ENCODE data around the gene TSPAN3. TPM values are rescaled to one million over a fixed set of nuclear protein-coding genes. Genes with fewer than 3 reads are reported as not detected.

TSPAN3 gene
- total and polyA plus RNA-seq, 3 donors from 2014 or later, result 197 to 226 (median 223) TPM

DNA sequence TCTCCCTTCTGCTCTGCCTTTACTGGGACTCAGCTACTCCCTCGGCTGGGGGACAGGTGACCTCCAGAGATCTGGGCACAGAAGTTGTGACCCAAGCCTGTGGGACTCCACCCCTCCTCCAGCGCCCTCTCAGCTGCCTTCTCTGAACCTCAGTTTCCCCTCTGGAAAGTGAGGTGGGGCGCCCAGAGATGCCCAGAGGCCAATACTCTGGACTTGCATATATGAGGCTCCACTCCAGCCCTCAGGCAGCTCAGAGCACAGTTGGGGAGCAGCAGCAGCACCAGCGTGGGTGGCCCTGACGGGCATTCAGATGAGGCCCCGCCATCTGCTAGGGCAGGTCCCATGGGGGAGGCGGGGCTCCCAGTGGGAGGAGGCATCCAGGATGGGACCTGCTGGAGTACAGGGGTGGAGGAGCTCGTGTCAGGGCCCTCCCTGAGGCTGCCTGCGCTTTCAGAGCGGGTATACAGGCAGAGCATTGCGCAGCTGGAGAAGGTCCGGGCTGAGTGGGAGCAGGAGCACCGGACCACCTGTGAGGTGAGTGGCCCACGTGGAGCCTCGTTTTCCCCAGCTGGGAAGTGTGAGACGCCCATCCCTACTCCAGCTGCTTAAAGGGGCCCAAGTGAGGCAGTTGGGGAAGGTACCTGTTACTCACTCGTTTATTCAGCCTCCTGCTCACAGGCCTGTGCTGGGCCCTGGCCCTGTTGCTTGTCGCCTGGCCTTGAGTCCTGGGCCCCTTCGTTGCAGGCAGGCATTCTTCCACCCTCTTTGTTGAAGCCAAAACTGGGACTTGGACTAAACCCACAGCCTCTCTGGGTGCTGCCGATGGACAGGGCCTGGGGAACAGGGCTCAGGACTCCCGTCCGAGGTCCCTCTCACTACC lies 40.6 kb downstream of the TSPAN3 start:
- intact Hi-C loops (cut with DNase I; ENCODE audit: low total_unique reads), result no loop called here
- H3K27me3 ChIP-seq, result no peaks in the 10 kb centered on the region
- WGBS, 2 donors, result 60 to 90% methylated on average over 5 to 22 of the region's 22 CpGs
- H3K36me3 ChIP-seq (ENCODE audit: low read depth, missing control alignments), result no peaks in the 10 kb centered on the region
- no peak overlapping the region for H3K27ac ChIP-seq
- no peaks in the 10 kb centered on the region for H3K9me3 ChIP-seq
- DNase-seq, result peak; percentile 12
- H3K4me1 ChIP-seq, result peaks cover 12% of the 10 kb centered on the region
- TF ChIP-seq, protein P1, sequence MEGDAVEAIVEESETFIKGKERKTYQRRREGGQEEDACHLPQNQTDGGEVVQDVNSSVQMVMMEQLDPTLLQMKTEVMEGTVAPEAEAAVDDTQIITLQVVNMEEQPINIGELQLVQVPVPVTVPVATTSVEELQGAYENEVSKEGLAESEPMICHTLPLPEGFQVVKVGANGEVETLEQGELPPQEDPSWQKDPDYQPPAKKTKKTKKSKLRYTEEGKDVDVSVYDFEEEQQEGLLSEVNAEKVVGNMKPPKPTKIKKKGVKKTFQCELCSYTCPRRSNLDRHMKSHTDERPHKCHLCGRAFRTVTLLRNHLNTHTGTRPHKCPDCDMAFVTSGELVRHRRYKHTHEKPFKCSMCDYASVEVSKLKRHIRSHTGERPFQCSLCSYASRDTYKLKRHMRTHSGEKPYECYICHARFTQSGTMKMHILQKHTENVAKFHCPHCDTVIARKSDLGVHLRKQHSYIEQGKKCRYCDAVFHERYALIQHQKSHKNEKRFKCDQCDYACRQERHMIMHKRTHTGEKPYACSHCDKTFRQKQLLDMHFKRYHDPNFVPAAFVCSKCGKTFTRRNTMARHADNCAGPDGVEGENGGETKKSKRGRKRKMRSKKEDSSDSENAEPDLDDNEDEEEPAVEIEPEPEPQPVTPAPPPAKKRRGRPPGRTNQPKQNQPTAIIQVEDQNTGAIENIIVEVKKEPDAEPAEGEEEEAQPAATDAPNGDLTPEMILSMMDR (IDR thresholded peaks at IDR 0.05), result no peak
- TF ChIP-seq POLR2A (IDR thresholded peaks at IDR 0.05), result no peak
- no peak overlapping the region for H3K4me3 ChIP-seq

DNA sequence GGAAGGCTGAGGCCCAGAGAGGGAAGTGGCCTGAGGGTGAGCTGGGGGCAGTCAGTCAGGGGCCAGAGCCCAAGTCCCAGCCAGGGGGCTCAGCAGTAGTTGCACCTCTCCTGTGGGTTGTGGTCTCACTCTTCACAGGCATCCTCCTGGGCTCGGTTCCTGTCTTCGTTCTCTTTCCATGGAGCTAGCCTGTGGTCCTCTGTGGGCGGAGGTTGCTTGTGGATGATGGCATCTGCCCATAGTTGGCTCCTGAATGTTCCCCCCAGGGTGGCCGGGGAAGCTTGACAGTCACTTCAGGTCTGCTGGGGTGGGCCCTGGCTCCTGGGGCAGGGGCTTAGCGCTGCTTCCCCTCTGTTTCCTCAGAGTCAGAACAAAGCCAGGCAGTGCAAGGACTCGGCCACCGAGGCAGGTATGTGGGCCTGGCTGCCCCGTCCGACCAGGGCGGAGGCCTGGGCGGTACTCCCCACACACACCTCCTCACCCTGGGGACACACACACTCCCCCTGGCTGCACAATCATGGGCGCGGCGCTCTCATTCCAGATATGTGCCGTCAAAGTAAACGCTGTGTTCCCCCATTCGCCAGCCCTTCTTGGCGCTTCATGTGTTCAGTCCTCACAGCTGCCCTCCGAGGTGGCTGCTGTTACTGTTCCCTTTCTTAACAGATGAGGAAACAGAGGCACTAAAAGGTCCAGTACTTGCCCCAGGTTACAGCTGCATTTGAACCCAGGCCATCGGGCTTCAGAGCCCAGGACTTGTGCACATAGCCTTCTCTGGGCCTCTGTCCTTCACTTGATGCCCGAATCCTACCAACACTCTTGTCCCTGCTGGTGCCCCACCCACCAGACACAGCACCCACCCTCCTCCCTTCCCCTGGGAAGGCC lies 41.5 kb downstream of the TSPAN3 start:
- peaks cover 12% of the 10 kb centered on the region for H3K4me1 ChIP-seq
- no peak for DNase-seq
- H3K9me3 ChIP-seq, result no peaks in the 10 kb centered on the region
- 82 to 88% methylated on average over 13 to 21 of the region's 21 CpGs for WGBS, 2 donors
- no peaks in the 10 kb centered on the region for H3K27me3 ChIP-seq
- intact Hi-C loops (cut with DNase I; ENCODE audit: low total_unique reads), result no loop called here
- no peak overlapping the region for H3K27ac ChIP-seq
- H3K36me3 ChIP-seq (ENCODE audit: low read depth, missing control alignments), result no peaks in the 10 kb centered on the region
- TF ChIP-seq, protein P1 (IDR thresholded peaks at IDR 0.05), result no peak
- no peak for TF ChIP-seq POLR2A (IDR thresholded peaks at IDR 0.05)
- H3K4me3 ChIP-seq, result no peak overlapping the region

DNA sequence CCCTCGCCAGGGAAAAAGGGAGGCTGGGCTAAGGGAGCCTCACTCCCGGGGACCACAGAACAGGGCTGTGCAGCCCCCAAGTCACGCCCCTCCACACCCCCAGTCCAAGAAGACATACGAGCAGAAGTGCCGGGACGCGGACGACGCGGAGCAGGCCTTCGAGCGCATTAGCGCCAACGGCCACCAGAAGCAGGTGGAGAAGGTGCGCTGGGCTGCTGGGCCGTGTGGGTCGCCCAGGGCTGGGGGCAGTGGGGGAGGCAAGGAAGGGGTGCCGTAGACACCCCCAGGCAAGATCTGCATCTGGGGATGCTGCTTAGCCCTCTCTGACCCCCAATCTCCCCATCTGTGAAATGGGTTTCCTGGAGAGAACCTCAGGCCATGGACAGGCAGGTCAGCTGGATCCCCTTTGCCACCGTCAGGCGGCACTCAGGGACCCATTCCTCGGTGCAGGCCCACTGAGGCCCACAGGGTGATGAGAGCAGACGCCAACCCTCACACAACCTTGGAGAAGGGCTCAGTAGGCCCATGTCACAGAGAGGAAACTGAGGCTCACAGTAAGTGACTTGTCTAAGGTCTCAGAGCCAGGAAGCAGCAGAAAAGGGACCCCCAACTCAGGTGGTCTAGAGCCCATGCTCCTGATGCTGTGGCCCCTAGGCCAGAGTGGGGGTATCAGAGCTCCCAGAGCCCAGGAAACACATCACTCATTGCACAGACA lies 42.3 kb downstream of the TSPAN3 start:
- peaks cover 12% of the 10 kb centered on the region for H3K4me1 ChIP-seq
- no peaks in the 10 kb centered on the region for H3K36me3 ChIP-seq (ENCODE audit: low read depth, missing control alignments)
- H3K27ac ChIP-seq, result no peak overlapping the region
- WGBS, 2 donors, result 58 to 73% methylated on average over 5 to 22 of the region's 22 CpGs
- intact Hi-C loops (cut with DNase I; ENCODE audit: low total_unique reads), result no loop called here
- no peak overlapping the region for H3K4me3 ChIP-seq
- TF ChIP-seq POLR2A (IDR thresholded peaks at IDR 0.05), result no peak
- TF ChIP-seq, protein P1 (IDR thresholded peaks at IDR 0.05), result no peak
- H3K9me3 ChIP-seq, result no peaks in the 10 kb centered on the region
- H3K27me3 ChIP-seq, result no peaks in the 10 kb centered on the region
- DNase-seq, result no peak

DNA sequence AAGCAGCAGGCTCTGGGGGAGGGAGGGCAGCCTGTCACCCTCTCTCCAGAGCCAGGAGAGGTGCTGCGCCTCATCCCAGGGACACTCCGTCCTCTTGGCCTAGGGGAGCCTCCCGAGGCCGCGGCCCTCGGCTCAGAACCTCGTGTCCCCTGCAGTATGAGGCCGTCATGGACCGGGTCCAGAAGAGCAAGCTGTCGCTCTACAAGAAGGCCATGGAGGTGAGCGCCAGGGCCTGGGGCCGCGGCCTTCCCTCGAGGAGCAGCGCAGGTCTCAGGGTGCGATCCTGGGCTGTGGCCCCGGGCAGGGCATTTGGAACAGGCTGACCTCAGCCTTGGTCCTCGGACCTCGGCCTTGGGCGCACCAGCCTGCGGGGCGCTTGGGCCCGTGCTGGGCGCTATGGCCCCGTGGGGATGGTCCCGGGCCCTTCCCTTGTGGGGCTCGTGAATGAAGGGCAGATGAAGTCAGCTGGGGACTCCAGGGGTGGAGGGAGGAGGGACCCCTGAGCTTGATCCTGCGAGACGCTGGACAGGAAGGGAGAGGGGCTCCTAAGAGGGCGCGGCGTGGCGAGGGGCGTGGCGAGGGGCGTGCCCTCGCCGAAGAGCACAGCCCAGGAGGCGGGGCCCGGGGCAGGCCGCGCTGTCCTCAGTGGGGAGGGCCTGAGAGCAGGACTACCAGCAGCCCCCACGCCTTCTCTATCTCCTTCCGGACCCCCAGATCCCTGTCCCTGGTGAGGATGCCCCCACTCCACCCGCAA lies 43.0 kb downstream of the TSPAN3 start:
- no peaks in the 10 kb centered on the region for H3K36me3 ChIP-seq (ENCODE audit: low read depth, missing control alignments)
- WGBS, 2 donors, result 37 to 43% methylated on average over 14 to 36 of the region's 45 CpGs
- no peak overlapping the region for H3K4me3 ChIP-seq
- DNase-seq, result no peak
- H3K9me3 ChIP-seq, result no peaks in the 10 kb centered on the region
- H3K27me3 ChIP-seq, result no peaks in the 10 kb centered on the region
- no peak overlapping the region for H3K27ac ChIP-seq
- intact Hi-C loops (cut with DNase I; ENCODE audit: low total_unique reads), result no loop called here
- peaks cover 12% of the 10 kb centered on the region for H3K4me1 ChIP-seq
- TF ChIP-seq POLR2A (IDR thresholded peaks at IDR 0.05), result no peak
- TF ChIP-seq, protein P1 (IDR thresholded peaks at IDR 0.05), result no peak
